AG09309 (cell line): Measurements from ENCODE around the gene SCGB1D1.

Source experiments
- DNase-seq: peaks from one replicate; pipeline ENCODE4 v3.0.0-alpha.2; 2010; ENCODE audit warnings: low read depth
- H3K4me3 ChIP-seq: 2 replicates; pipeline ENCODE4 v1.5.1; 2011; ENCODE audit warnings: mild to moderate bottlenecking, low read depth, low read length, moderate library complexity; ENCODE audit not compliant: control insufficient read depth
- CTCF ChIP-seq: IDR thresholded peaks from 2 replicates; pipeline ENCODE4 v1.5.1; 2011; ENCODE audit warnings: mild to moderate bottlenecking, low read depth, low read length, inconsistent platforms; ENCODE audit not compliant: insufficient read depth, control insufficient read depth; ENCODE audit errors: missing control alignments

Gene SCGB1D1

DNA sequence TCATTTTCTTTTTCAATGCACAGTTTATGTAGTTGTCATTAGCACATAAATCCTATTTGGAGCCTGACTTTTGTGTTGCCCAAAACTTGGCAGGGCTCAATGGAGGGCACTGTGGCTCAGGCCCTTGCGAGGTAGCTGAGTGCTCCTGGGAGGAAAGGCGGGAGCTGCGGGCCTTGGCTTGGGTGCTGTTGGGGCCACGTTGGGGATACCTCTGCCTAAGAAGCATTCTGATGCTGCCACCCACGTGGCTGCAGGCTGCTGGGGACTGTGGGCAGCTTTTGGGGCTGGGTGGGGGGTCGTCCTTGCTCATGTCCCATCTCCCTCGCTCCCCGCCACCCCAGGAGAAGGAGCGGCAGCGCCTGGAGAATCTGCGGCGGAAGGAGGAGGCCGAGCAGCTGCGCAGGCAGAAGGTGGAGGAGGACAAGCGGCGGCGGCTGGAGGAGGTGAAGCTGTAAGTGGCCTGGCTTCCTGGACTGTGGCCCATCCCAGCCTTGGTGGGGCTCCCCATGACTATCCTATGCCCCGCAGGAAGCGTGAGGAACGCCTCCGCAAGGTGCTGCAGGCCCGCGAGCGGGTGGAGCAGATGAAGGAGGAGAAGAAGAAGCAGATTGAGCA is 45.3 kb upstream of the SCGB1D1 start:
- DNase-seq = no peak

DNA sequence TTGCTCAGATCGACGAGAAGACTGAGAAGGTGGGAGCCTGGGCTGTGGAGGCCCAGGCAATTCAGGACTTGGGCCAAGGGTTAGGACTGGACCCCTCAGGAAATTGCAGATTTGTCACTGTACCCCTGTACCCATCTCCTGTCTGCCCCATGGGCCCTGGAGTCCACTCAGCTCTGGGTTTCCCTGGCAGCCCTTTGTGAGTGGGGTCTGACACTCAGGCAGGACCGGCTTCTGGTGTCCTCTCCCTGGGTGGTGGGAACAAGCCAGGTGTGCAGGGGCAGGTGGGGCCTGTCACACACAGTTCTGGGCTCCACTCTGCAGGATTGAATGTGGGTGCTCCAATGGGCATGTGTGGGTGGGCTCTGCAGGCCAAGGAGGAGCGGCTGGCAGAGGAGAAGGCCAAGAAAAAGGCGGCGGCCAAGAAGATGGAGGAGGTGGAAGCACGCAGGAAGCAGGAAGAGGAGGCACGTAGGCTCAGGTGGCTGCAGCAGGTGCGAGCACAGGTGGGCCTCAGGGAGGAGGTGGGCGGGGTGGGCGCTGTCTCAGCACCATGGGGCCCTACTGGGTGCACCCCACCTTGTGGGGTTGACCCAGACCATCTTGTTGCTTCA is 44.6 kb upstream of the SCGB1D1 start:
- no peak for DNase-seq
- H3K4me3 ChIP-seq = no peak overlapping the region
- TF ChIP-seq CTCF = no peak

More for the DNA sequence above, 45.3 kb upstream of the SCGB1D1 start:
- no peak for TF ChIP-seq CTCF
- no peak overlapping the region for H3K4me3 ChIP-seq

DNA sequence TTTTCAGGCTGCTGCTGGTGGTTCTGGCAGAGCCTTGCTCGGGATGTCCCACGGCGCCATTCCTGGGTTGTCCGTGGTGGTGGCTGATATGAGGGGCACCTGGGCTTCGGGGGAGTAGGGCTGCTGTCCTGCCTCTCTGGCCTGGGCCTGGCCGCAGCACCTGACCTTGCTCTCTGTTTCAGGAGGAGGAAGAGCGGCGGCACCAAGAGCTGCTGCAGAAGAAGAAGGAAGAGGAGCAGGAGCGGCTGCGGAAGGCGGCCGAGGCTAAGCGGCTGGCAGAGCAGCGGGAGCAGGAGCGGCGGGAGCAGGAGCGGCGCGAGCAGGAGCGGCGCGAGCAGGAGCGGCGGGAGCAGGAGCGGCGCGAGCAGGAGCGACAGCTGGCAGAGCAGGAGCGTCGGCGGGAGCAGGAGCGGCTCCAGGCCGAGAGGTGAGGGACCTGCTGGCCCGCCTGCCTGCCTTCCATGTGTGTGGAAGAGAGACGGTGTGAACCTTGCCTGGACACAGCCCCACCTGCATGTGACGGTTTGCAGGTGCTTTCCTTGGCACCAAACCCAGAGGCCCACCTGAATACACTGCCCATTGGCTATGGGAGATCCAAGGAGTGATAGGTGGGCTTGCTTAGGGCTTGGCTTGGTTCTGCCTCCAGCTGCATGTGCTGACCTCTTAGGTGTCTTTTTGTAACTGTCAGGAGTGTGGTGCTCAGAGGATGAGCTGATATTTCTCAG is 43.4 kb upstream of the SCGB1D1 start:
- DNase-seq = no peak
- no peak for TF ChIP-seq CTCF
- no peak overlapping the region for H3K4me3 ChIP-seq

- TF ChIP-seq CTCF = no peak
- H3K4me3 ChIP-seq = no peak overlapping the region
- DNase-seq = no peak
Observed at GRCh38 chr11:62147545-62147944, 42.5 kb upstream of the SCGB1D1 start.

DNA sequence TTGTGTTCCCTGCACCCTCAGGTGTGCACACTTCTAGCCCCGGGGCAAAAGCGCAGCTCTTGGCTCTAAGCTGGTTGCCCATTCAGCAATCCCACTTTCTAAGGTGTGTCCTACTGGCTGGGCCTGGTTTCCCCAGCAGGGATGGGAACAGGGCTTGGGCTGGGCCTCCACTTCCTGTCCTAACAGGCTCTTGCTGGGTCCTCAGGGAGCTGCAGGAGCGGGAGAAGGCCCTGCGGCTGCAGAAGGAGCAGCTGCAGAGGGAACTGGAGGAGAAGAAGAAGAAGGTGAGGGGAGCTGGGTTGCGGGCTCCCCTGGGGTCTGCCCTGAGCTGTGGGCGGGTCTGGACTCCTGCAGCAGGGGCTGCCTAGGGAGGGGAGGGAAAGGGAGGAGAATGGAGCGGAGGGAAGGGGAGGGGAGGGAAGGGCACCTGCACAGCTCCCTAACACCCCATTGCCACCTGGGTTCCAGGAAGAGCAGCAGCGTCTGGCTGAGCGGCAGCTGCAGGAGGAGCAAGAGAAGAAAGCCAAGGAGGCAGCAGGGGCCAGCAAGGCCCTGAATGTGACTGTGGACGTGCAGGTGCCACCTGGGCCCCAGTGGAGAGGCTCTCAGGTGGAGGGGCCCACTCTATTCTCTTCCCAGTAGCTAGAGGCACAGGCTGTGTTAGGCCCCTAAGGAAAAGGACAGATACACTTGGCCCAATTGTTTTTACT is 41.6 kb upstream of the SCGB1D1 start:
- TF ChIP-seq CTCF = no peak
- H3K4me3 ChIP-seq = no peak overlapping the region
- DNase-seq = no peak

DNA sequence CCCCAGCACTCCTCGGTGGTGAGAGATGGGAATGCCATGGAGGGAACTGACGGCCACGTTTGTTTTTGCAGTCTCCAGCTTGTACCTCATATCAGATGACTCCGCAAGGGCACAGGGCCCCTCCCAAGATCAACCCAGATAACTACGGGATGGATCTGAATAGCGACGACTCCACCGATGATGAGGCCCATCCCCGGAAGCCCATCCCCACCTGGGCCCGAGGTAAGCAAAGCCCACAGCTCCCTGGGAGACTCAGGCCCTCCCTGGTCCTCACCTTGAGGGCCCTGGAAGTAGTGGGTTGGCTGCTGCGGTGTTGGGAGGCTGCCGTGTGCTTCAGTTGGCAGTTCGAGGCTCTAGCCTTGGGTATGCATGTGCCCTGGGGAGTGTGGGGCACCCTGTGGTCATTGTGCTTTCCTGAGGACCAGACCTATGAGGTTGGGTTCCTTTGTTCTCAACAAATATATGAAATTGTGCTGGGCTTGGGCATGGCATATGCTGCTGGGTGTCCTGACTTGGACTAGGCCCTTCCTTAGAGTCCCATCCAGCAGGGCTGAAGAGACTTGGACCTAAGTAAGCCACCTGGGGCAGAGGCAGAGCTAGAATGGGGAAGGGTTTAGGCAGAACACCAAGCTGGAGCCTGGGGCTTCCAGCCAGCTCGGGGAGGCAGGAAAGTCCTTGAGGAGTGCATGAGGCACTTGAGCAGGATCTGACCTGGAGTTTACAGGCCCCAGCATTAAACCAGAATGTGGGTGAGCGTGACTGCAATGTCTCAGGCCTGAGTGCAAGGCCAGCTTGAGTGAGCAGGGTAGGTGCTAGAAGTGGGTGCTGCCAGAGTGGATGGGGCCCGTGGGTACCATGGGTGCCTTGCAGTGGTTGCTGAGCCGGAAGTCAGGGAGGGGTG is 39.8 kb upstream of the SCGB1D1 start:
- DNase-seq = no peak
- TF ChIP-seq CTCF = no peak
- H3K4me3 ChIP-seq = no peak overlapping the region
